Measurements from ENCODE around the gene FCN1.

DNA sequence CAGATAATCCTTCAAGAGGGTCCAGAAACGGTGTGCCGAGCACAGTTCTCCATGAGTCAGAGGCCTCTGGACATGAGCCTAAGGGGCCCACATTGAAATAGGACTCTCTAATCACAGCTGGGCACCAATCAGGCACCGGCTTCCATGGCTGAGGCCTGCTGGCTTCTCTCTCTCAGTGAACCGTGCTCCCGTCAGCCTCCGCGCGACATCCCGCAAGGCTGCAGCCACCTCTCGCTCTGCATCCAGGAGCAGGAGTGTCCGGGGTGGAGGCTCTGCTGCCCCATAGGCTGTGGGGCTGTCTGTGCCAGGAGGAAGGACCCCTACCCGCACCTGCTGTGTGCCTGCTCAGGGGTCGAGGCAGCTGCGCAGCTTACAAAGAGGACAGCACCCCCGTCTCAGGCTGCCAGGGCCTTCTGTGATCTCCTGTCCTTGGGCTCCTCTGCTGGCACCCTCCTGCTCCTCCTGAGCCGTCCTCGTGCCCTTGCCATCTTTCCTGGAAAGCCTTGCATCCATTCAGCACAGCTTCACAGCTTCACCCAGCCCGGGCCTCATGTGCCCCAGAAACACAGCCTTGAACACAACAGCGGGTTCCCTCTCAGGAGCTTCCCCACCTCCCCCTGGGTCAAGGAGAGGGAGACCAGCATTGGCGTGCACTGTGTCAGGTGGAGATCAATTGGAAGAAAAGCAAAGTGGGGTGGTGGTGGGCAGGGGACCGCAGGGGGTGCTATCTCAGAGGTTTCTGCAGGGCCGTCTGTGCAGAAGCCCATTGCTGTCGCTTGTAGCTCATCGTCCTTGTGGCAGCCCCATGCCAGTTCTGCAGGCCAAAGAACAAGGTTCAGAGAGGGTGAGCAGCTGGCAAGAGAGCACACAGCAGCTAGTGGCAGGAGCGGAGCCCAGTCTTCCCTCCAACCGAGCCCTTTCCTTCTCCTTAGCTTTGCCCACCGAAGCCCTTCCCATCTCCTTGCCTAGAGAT, 22.8 kb upstream of the FCN1 start:
- TF ChIP-seq CTCF (IDR thresholded peaks at IDR 0.05), result no peak
- TF ChIP-seq EP300 (IDR thresholded peaks at IDR 0.05), result no peak
- TF ChIP-seq POLR2A (IDR thresholded peaks at IDR 0.05; ENCODE audit: low read depth), result no peak
- no peak for TF ChIP-seq POLR2AphosphoS5 (IDR thresholded peaks at IDR 0.05)

Measured in esophagus muscularis mucosa (tissue), 4 donors.